ENCODE measurements around the gene RRP7A. TPM values are rescaled to one million over a fixed set of nuclear protein-coding genes. Genes with fewer than 3 reads are reported as not detected.
"Not testable (repeated sequence)": the region's sequence is repeated elsewhere in the genome, so short reads cannot be mapped to it uniquely, and the experiment has no call there.

RRP7A gene
- total and polyA plus RNA-seq, 8 donors: 9.3 to 32.4 (median 21.1) TPM

- no peak for TF ChIP-seq POLR2AphosphoS5 (IDR thresholded peaks at IDR 0.05)
- TF ChIP-seq EP300 (IDR thresholded peaks at IDR 0.05): no peak
- TF ChIP-seq POLR2A (IDR thresholded peaks at IDR 0.05): no peak
- TF ChIP-seq CTCF (IDR thresholded peaks at IDR 0.05): no peak
- Histone ChIP-seq H3K9me3 (no peaks in the 10 kb centered on the region), H3K4me3 (no peak overlapping the region), H3K4me1 (no peaks in the 10 kb centered on the region), H3K27me3 (peaks cover 0 to 22% (median 0%) of the 10 kb centered on the region in 3 donors), H3K27ac (no peak overlapping the region), H3K36me3 (no peaks in the 10 kb centered on the region)
- DNase-seq: no peak
- intact Hi-C loops (cut with DNase I; ENCODE audit: low total_unique reads): no loop called here
- 68 to 77% (median 75%) methylated on average over 6 of the region's 6 CpGs for WGBS, 5 donors
Measured at GRCh38 chr22:42484506-42484905, 35.1 kb downstream of the RRP7A start.

GRCh38 chr22:42483610-42484223, 35.9 kb downstream of the RRP7A start:
- WGBS, 5 donors: 62 to 82% methylated on average over 2 of the region's 13 CpGs; no CpG with 5 or more reads in 3 of the 5 donors
- DNase-seq; H3K4me3 ChIP-seq; H3K4me1 ChIP-seq; H3K27ac ChIP-seq; H3K36me3 ChIP-seq; intact Hi-C loops (cut with DNase I; ENCODE audit: low total_unique reads); H3K9me3 ChIP-seq: not testable (repeated sequence)
- peaks cover 0 to 22% (median 0%) of the 10 kb centered on the region in 3 donors for H3K27me3 ChIP-seq

GRCh38 chr22:42475122-42475521, 44.5 kb downstream of the RRP7A start:
- Histone ChIP-seq H3K27me3 (peaks cover 0 to 4% (median 0%) of the 10 kb centered on the region in 3 donors), H3K4me1 (no peaks in the 10 kb centered on the region), H3K9me3 (no peaks in the 10 kb centered on the region), H3K4me3 (no peak overlapping the region), H3K36me3 (no peaks in the 10 kb centered on the region), H3K27ac (no peak overlapping the region)
- 80 to 97% (median 93%) methylated on average over 2 of the region's 2 CpGs for WGBS, 5 donors
- DNase-seq: no peak
- TF ChIP-seq POLR2AphosphoS5 (IDR thresholded peaks at IDR 0.05) (no peak), EP300 (IDR thresholded peaks at IDR 0.05) (no peak), CTCF (IDR thresholded peaks at IDR 0.05) (no peak), POLR2A (IDR thresholded peaks at IDR 0.05) (no peak)
- intact Hi-C loops (cut with DNase I; ENCODE audit: low total_unique reads): no loop called here

- 72 to 77% (median 76%) methylated on average over 5 of the region's 5 CpGs for WGBS, 5 donors
- no peaks in the 10 kb centered on the region for H3K9me3 ChIP-seq
- no peaks in the 10 kb centered on the region for H3K4me1 ChIP-seq
- peaks cover 0 to 4% (median 0%) of the 10 kb centered on the region in 3 donors for H3K27me3 ChIP-seq
- intact Hi-C loops (cut with DNase I; ENCODE audit: low total_unique reads): no loop called here
- no peaks in the 10 kb centered on the region for H3K36me3 ChIP-seq
- no peak overlapping the region for H3K4me3 ChIP-seq
- TF ChIP-seq POLR2AphosphoS5 (IDR thresholded peaks at IDR 0.05) (no peak), CTCF (IDR thresholded peaks at IDR 0.05) (peak in 5 of 7 experiments; percentile 36 to 55 (median 47)), POLR2A (IDR thresholded peaks at IDR 0.05) (no peak), EP300 (IDR thresholded peaks at IDR 0.05) (no peak)
- no peak overlapping the region for H3K27ac ChIP-seq
- peak in 1 of 2 donors; percentile 72 for DNase-seq
Measured at GRCh38 chr22:42473484-42474193, 46.0 kb downstream of the RRP7A start.

- H3K27ac ChIP-seq: no peak overlapping the region
- no peak overlapping the region for H3K4me3 ChIP-seq
- TF ChIP-seq CTCF (IDR thresholded peaks at IDR 0.05) (no peak), EP300 (IDR thresholded peaks at IDR 0.05) (no peak), POLR2AphosphoS5 (IDR thresholded peaks at IDR 0.05) (no peak), POLR2A (IDR thresholded peaks at IDR 0.05) (no peak)
- intact Hi-C loops (cut with DNase I; ENCODE audit: low total_unique reads): no loop called here
- H3K4me1 ChIP-seq: no peaks in the 10 kb centered on the region
- no peaks in the 10 kb centered on the region for H3K36me3 ChIP-seq
- no peaks in the 10 kb centered on the region for H3K9me3 ChIP-seq
- no peak for DNase-seq
- 82 to 91% (median 90%) methylated on average over 8 of the region's 8 CpGs for WGBS, 5 donors
- peaks cover 0 to 4% (median 0%) of the 10 kb centered on the region in 3 donors for H3K27me3 ChIP-seq
Measured at GRCh38 chr22:42472671-42473070, 46.9 kb downstream of the RRP7A start.
